ENCODE results near the gene ENC1. TPM values are rescaled to one million over a fixed set of nuclear protein-coding genes. Genes with fewer than 3 reads are reported as not detected.
A peak's percentile ranks its signal among the peaks of the same experiment; 100 is the strongest.

The ENC1 gene
- total and polyA plus RNA-seq, 4 donors = 6.8 to 31.5 (median 18.3) TPM

GRCh38 chr5:74636149-74636548 is 4.4 kb downstream of the ENC1 start:
- Histone ChIP-seq H3K27ac (ENCODE audit: low read depth in 1 of 2, low read length in 1 of 2) (peak overlapping the region in 1 of 2 donors; percentile 1), H3K4me1 (ENCODE audit: control insufficient read depth in 5 of 5, insufficient read depth in 5 of 5, low read length in 5 of 5) (peaks cover 3 to 56% (median 28%) of the 10 kb centered on the region in 5 donors)

GRCh38 chr5:74634611-74635286 is 5.8 kb downstream of the ENC1 start:
- no peak for ATAC-seq (ENCODE audit: insufficient read depth, low FRiP score)
- 93% methylated on average over 16 of the region's 16 CpGs for WGBS, 2 donors
- peaks cover 3 to 67% (median 34%) of the 10 kb centered on the region in 5 donors for H3K4me1 ChIP-seq (ENCODE audit: control insufficient read depth in 5 of 5, insufficient read depth in 5 of 5, low read length in 5 of 5)
- H3K36me3 ChIP-seq (ENCODE audit: control insufficient read depth in 4 of 4, insufficient read depth in 4 of 4, low read length in 4 of 4) = peaks cover 0 to 41% (median 20%) of the 10 kb centered on the region in 4 donors
- H3K9me3 ChIP-seq (ENCODE audit: control insufficient read depth in 4 of 4, insufficient read depth in 3 of 4, low read length in 3 of 4) = no peaks in the 10 kb centered on the region
- no peak overlapping the region for H3K9ac ChIP-seq (ENCODE audit: insufficient read depth in 1 of 2, low read length in 2 of 2)
- no peak overlapping the region for H3K27ac ChIP-seq (ENCODE audit: low read depth in 1 of 2, low read length in 1 of 2)
- no peaks in the 10 kb centered on the region for H3K27me3 ChIP-seq (ENCODE audit: control insufficient read depth in 3 of 3, insufficient read depth in 3 of 3, low read length in 2 of 3)
- no peak for TF ChIP-seq CTCF (IDR thresholded peaks at IDR 0.05; ENCODE audit: control extremely low read depth, extremely low read depth)
- H3K4me3 ChIP-seq = no peak overlapping the region
- DNase-seq = peak in 1 of 3 donors; percentile 19

More at GRCh38 chr5:74636149-74636548, 4.4 kb downstream of the ENC1 start:
- 89 to 90% methylated on average over 12 of the region's 12 CpGs for WGBS, 2 donors
- ATAC-seq (ENCODE audit: insufficient read depth, low FRiP score) (no peak), DNase-seq (no peak)
- no peak for TF ChIP-seq CTCF (IDR thresholded peaks at IDR 0.05; ENCODE audit: control extremely low read depth, extremely low read depth)
- H3K9me3 ChIP-seq (ENCODE audit: control insufficient read depth in 4 of 4, insufficient read depth in 3 of 4, low read length in 3 of 4) = no peaks in the 10 kb centered on the region
- no peak overlapping the region for H3K4me3 ChIP-seq
- peaks cover 0 to 34% (median 21%) of the 10 kb centered on the region in 4 donors for H3K36me3 ChIP-seq (ENCODE audit: control insufficient read depth in 4 of 4, insufficient read depth in 4 of 4, low read length in 4 of 4)
- no peaks in the 10 kb centered on the region for H3K27me3 ChIP-seq (ENCODE audit: control insufficient read depth in 3 of 3, insufficient read depth in 3 of 3, low read length in 2 of 3)
- no peak overlapping the region for H3K9ac ChIP-seq (ENCODE audit: insufficient read depth in 1 of 2, low read length in 2 of 2)

- H3K36me3 ChIP-seq (ENCODE audit: control insufficient read depth in 4 of 4, insufficient read depth in 4 of 4, low read length in 4 of 4) = peaks cover 0 to 52% (median 22%) of the 10 kb centered on the region in 4 donors
- DNase-seq (no peak), ATAC-seq (ENCODE audit: insufficient read depth, low FRiP score) (no peak)
- WGBS, 2 donors = 75 to 78% methylated on average over 9 of the region's 9 CpGs
- H3K9me3 ChIP-seq (ENCODE audit: control insufficient read depth in 4 of 4, insufficient read depth in 3 of 4, low read length in 3 of 4) = no peaks in the 10 kb centered on the region
- no peak overlapping the region for H3K27ac ChIP-seq (ENCODE audit: low read depth in 1 of 2, low read length in 1 of 2)
- TF ChIP-seq CTCF (IDR thresholded peaks at IDR 0.05; ENCODE audit: control extremely low read depth, extremely low read depth) = no peak
- no peaks in the 10 kb centered on the region for H3K27me3 ChIP-seq (ENCODE audit: control insufficient read depth in 3 of 3, insufficient read depth in 3 of 3, low read length in 2 of 3)
- H3K9ac ChIP-seq (ENCODE audit: insufficient read depth in 1 of 2, low read length in 2 of 2) = no peak overlapping the region
- H3K4me3 ChIP-seq = no peak overlapping the region
- peaks cover 3 to 64% (median 32%) of the 10 kb centered on the region in 5 donors for H3K4me1 ChIP-seq (ENCODE audit: control insufficient read depth in 5 of 5, insufficient read depth in 5 of 5, low read length in 5 of 5)
Measured at GRCh38 chr5:74633695-74634094, 6.8 kb downstream of the ENC1 start.

Data from lung (tissue), 12 donors.